Naive B cell (primary cell): ENCODE data around the gene ALDH16A1. TPM values are rescaled to one million over a fixed set of nuclear protein-coding genes. Genes with fewer than 3 reads are reported as not detected.

Experiments
- ATAC-seq, 2 donors: fragments of 150-1000 bp; cut with Tn5 transposase; 2 replicates each; pipeline ENCODE4 v1.10.0; 2021; ENCODE audit warnings: low read depth in 2 of 2, mild to moderate bottlenecking in 2 of 2, moderate library complexity in 2 of 2
- DNase-seq: peaks from one replicate; pipeline ENCODE4 v3.0.0; 2022
- H3K27ac Mint-ChIP-seq, 6 donors: one replicate each; pipeline ENCODE4 v1.8.0; 2020 to 2022; ENCODE audit warnings: mild to moderate bottlenecking in 6 of 6, mixed read lengths in 6 of 6, moderate library complexity in 5 of 6, inconsistent platforms in 2 of 6
- H3K27me3 Mint-ChIP-seq, 3 donors: one replicate each; pipeline ENCODE4 v1.8.0; 2021 to 2022; ENCODE audit warnings: mixed read lengths in 3 of 3, mild to moderate bottlenecking in 1 of 3
- H3K36me3 Mint-ChIP-seq, 2 donors: one replicate each; pipeline ENCODE4 v1.8.0; 2020 to 2022; ENCODE audit warnings: mixed read lengths in 2 of 2, inconsistent platforms in 1 of 2, mild to moderate bottlenecking in 1 of 2
- H3K4me1 Mint-ChIP-seq, 3 donors: one replicate each; pipeline ENCODE4 v1.8.0; 2020 to 2022; ENCODE audit warnings: mixed read lengths in 3 of 3, inconsistent platforms in 1 of 3, mild to moderate bottlenecking in 1 of 3, moderate library complexity in 1 of 3
- H3K4me3 Mint-ChIP-seq, 8 donors: one replicate each; pipeline ENCODE4 v1.8.0; 2020 to 2022; ENCODE audit warnings: mild to moderate bottlenecking in 8 of 8, mixed read lengths in 8 of 8, moderate library complexity in 8 of 8, inconsistent platforms in 2 of 8
- H3K9me3 Mint-ChIP-seq, 7 donors: one replicate each; pipeline ENCODE4 v1.8.0; 2020 to 2022; ENCODE audit warnings: mixed read lengths in 7 of 7, mild to moderate bottlenecking in 5 of 7, inconsistent platforms in 2 of 7, moderate library complexity in 1 of 7
- polyA plus RNA-seq, 6 donors: library from polyadenylated mRNA; unstranded; fragments of 300-500 nt; fragmentation: Illumina TruSeq; gene quantifications; one replicate each; pipeline ENCODE4 v1.2.3, GENCODE V29; 2021; ENCODE audit warnings: low read depth in 6 of 6

Gene ALDH16A1
- polyA plus RNA-seq, 6 donors from 2014 or later = 54.2 to 103 (median 74.6) TPM

DNA sequence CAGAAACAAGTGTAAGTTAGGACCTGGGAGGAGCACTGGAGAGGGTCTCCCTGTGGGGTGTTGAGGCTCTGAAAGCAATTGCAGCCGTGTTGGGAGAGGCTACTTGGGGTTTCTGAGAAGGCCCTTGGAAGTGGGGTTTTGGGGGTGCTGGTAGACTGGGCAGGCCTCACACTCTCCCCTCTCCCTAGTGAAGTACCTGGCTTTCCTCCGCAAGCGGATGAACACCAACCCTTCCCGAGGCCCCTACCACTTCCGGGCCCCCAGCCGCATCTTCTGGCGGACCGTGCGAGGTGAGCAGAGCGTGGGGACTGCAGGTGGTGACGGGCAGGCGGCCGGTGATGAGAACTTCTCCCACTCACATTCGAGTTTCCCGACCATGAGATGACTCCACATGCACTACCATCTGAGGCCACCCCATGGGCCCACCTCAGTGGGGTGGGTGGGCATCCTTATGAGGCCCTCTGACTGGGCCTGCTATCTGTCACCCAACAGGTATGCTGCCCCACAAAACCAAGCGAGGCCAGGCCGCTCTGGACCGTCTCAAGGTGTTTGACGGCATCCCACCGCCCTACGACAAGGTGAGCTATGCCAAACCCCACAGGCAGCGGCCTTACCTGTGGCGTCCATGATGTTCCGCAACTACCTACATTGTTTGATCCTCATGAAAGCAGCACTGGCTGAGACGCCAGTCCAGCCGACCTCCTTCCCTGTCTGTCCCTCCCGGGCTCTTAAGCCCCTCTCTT is 37.4 kb downstream of the ALDH16A1 start:
- Mint-ChIP-seq H3K9me3 (no peaks in the 10 kb centered on the region), H3K4me1 (peaks cover 16 to 57% (median 37%) of the 10 kb centered on the region in 3 donors), H3K36me3 (peaks cover 12 to 16% of the 10 kb centered on the region in 2 donors), H3K27me3 (no peaks in the 10 kb centered on the region), H3K27ac (peak overlapping the region in 2 of 6 donors; percentile 72 to 95), H3K4me3 (peak overlapping the region in 7 of 8 donors; percentile 26 to 99 (median 96))
- no peak for DNase-seq
- no peak for ATAC-seq

DNA sequence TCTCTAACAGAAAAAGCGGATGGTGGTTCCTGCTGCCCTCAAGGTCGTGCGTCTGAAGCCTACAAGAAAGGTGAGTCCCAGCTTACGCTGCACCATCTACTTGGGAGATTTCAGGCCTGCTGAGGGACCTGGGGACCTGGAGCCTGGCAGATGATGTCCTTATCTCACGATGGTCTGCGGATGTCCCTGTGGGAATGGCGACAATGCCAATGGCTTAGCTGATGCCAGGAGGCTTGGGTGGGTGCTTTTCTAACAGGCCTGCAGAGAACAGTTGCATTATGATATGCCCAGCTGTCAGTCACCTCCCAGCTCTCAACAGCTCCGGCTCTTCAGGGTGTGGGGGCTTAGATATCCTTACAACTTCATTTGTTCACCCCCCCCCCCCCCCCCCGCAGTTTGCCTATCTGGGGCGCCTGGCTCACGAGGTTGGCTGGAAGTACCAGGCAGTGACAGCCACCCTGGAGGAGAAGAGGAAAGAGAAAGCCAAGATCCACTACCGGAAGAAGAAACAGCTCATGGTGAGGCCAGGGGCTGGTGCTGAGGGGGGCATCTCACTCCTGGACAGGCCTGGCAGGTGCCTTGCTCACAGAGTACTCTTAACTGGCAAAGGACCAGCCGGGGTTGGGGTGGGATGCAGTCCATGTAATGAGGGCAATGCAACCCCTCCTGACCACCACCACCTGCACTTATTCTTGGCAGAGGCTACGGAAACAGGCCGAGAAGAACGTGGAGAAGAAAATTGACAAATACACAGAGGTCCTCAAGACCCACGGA is 38.2 kb downstream of the ALDH16A1 start:
- ATAC-seq = no peak
- Mint-ChIP-seq H3K27ac (peak overlapping the region in 4 of 6 donors; percentile 42 to 95 (median 56)), H3K4me1 (peaks cover 20 to 57% (median 38%) of the 10 kb centered on the region in 3 donors), H3K27me3 (no peaks in the 10 kb centered on the region), H3K36me3 (peaks cover 12 to 16% of the 10 kb centered on the region in 2 donors), H3K9me3 (no peaks in the 10 kb centered on the region), H3K4me3 (peak overlapping the region in 4 of 8 donors; percentile 26 to 97 (median 64))
- no peak for DNase-seq

DNA sequence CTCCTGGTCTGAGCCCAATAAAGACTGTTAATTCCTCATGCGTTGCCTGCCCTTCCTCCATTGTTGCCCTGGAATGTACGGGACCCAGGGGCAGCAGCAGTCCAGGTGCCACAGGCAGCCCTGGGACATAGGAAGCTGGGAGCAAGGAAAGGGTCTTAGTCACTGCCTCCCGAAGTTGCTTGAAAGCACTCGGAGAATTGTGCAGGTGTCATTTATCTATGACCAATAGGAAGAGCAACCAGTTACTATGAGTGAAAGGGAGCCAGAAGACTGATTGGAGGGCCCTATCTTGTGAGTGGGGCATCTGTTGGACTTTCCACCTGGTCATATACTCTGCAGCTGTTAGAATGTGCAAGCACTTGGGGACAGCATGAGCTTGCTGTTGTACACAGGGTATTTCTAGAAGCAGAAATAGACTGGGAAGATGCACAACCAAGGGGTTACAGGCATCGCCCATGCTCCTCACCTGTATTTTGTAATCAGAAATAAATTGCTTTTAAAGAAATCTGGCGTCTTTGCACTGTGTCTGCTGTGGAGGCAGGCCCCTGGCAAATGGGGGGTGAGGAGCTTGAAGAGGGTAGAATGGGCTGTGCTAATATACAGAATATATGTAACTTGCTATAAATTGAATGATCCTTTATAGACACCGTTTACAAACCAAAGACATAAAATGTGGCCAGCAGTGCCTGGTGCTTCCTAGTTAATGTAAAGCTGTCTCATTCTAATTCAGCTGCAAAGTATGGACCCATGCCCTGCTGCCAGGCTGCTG is 39.0 kb downstream of the ALDH16A1 start:
- DNase-seq = no peak
- peak overlapping the region in 5 of 8 donors; percentile 6 to 79 (median 38) for H3K4me3 Mint-ChIP-seq
- ATAC-seq = no peak
- H3K4me1 Mint-ChIP-seq = peaks cover 20 to 58% (median 45%) of the 10 kb centered on the region in 3 donors
- H3K27ac Mint-ChIP-seq = peak overlapping the region in 5 of 6 donors; percentile 42 to 85 (median 80)
- H3K27me3 Mint-ChIP-seq = no peaks in the 10 kb centered on the region
- H3K36me3 Mint-ChIP-seq = peaks cover 12 to 16% of the 10 kb centered on the region in 2 donors
- no peaks in the 10 kb centered on the region for H3K9me3 Mint-ChIP-seq

DNA sequence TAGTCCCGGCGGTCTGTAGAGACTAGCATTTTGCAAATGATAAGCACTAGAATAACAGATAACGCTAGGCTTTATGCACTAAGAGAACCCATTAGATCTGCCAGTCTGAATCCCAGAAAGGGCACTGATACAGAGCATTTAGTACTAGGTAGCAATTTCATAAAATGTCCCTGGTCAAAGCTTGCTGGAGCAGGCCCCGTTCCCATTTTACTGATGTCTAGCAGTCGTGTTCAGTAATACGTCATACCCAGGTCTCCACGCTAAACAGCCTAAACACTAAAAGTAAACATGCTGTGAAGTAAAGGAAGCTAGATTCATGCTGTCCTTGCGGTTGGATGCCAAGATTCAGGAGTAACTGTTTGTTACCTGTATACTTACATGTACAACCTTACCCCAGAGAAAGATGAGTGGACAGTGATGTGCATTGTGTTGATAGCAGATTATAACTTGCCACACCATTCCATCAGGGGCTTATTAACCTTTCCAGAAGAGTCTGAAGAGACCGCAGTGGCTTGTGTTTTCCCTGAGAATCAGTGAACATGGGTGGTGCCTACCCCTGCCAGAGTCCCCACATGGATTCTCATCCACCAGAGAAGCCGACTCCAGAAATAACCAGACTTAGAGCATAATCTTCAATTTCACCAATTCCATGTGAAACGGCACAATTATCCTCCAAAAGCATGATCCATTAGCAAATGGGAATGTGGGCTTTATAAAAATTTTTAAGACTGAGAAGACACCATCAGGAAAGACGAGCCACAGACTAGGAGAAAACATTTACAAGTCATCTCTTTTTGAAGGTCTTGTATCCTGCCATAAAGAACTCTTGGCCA is 39.8 kb downstream of the ALDH16A1 start:
- H3K9me3 Mint-ChIP-seq = no peaks in the 10 kb centered on the region
- ATAC-seq = no peak
- peak overlapping the region in 5 of 8 donors; percentile 6 to 79 (median 53) for H3K4me3 Mint-ChIP-seq
- peaks cover 11 to 15% of the 10 kb centered on the region in 2 donors for H3K36me3 Mint-ChIP-seq
- DNase-seq = no peak
- H3K27ac Mint-ChIP-seq = peak overlapping the region; percentile 66 to 89 (median 82)
- no peaks in the 10 kb centered on the region for H3K27me3 Mint-ChIP-seq
- peaks cover 20 to 63% (median 44%) of the 10 kb centered on the region in 3 donors for H3K4me1 Mint-ChIP-seq

DNA sequence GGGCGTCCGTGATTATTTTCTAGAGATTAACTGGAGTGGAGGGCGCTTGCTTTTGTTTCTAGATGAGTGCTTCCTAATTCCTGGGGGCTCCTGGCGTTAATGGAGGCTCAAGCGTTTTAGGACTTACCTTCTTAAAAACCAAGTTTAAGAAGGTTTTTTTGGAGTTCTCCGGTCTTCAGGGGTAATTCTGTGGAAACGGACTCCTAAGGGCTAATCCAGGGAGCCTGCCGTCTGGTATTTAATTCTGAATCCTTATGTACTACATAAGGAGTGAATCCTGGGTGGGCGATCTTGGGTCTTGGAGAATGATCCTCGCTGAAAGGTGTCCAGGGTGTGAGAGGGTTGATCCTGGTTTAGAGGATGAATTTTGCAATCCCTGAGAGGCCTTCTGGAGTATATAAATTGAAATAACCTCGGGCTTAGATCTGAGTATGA is 43.6 kb downstream of the ALDH16A1 start:
- peak overlapping the region; percentile 94 to 100 (median 98) for H3K4me3 Mint-ChIP-seq
- peaks cover 0 to 2% (median 0%) of the 10 kb centered on the region in 7 donors for H3K9me3 Mint-ChIP-seq
- no peaks in the 10 kb centered on the region for H3K27me3 Mint-ChIP-seq
- DNase-seq (no peak), ATAC-seq (no peak)
- H3K4me1 Mint-ChIP-seq = peaks cover 35 to 64% (median 40%) of the 10 kb centered on the region in 3 donors
- peak overlapping the region; percentile 99 to 100 (median 99) for H3K27ac Mint-ChIP-seq
- peaks cover 7 to 17% of the 10 kb centered on the region in 2 donors for H3K36me3 Mint-ChIP-seq

DNA sequence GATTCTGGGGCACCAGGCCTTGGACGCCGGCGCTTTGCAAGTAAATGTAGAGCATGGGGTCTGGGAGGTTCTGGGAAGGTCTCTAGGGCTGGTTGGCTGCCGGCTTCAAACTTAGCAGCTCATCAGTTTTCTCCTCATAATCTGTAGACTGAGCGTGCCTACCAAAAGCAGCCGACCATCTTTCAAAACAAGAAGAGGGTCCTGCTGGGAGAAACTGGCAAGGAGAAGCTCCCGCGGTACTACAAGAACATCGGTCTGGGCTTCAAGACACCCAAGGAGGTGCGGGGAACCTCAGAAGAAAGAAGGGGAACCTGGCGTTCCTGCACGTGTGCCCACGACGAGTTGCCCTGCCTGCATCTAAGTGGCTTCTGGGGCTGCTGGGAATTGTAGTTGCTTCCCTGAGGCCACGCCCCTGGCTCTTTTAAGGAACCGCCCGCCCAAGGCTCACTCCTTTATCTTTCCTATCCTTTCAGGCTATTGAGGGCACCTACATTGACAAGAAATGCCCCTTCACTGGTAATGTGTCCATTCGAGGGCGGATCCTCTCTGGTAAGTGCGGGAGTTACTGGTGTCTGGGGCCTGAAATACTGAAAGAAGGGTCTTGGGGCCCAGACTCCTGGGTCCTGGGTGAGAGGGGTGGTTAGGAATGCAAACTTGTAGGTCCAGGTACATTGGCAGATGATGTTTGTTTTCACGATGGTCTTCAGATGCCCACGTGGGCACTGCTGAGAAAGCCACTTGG is 44.2 kb downstream of the ALDH16A1 start:
- ATAC-seq (peak; percentile 18), DNase-seq (peak; percentile 78)
- Mint-ChIP-seq H3K4me1 (peaks cover 40 to 66% (median 45%) of the 10 kb centered on the region in 3 donors), H3K27ac (peak overlapping the region; percentile 99 to 100 (median 99)), H3K9me3 (peaks cover 0 to 2% (median 0%) of the 10 kb centered on the region in 7 donors), H3K27me3 (no peaks in the 10 kb centered on the region), H3K36me3 (peaks cover 7 to 17% of the 10 kb centered on the region in 2 donors), H3K4me3 (peak overlapping the region; percentile 94 to 100 (median 98))

DNA sequence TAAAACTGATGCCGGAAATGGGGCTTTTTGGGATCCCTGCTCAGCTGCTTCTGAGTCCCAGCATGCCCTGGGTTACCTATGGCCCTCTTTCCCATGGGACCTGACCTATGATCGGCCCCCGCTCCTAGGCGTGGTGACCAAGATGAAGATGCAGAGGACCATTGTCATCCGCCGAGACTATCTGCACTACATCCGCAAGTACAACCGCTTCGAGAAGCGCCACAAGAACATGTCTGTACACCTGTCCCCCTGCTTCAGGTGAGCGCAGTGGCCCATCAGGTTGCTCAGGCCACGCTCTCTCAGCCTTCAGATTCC is 44.7 kb downstream of the ALDH16A1 start:
- Mint-ChIP-seq H3K4me3 (peak overlapping the region; percentile 94 to 100 (median 98)), H3K27me3 (no peaks in the 10 kb centered on the region), H3K27ac (peak overlapping the region in 5 of 6 donors; percentile 99 to 100 (median 99)), H3K4me1 (peaks cover 43 to 67% (median 47%) of the 10 kb centered on the region in 3 donors), H3K9me3 (peaks cover 0 to 2% (median 0%) of the 10 kb centered on the region in 7 donors), H3K36me3 (peaks cover 3 to 12% of the 10 kb centered on the region in 2 donors)
- DNase-seq = no peak
- ATAC-seq = no peak

DNA sequence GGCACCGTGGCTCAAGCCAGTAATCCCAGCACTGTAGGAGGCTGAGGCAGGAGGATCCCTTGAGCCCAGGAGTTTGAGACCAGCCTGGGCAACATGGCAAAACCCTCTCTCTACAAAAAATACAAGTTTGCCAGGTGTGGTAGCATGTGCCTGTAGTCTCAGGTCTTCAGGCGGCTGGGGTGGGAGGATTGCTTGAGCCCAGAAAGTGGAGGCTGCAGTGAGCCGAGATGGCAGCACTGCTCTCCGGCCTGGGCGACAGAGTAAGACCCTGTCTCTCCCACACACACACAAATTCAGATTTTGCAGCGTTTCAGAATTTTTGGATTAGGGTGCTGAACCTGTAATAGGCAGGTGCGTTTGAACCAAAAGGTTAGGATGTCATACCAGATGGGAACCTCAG is 45.5 kb downstream of the ALDH16A1 start:
- Mint-ChIP-seq H3K27me3 (no peaks in the 10 kb centered on the region), H3K4me1 (peaks cover 43 to 71% (median 52%) of the 10 kb centered on the region in 3 donors), H3K27ac (peak overlapping the region; percentile 59 to 100 (median 99)), H3K4me3 (peak overlapping the region; percentile 94 to 100 (median 98)), H3K36me3 (peaks cover 0 to 9% of the 10 kb centered on the region in 2 donors), H3K9me3 (peaks cover 0 to 2% (median 0%) of the 10 kb centered on the region in 7 donors)
- ATAC-seq (no peak), DNase-seq (no peak)

DNA sequence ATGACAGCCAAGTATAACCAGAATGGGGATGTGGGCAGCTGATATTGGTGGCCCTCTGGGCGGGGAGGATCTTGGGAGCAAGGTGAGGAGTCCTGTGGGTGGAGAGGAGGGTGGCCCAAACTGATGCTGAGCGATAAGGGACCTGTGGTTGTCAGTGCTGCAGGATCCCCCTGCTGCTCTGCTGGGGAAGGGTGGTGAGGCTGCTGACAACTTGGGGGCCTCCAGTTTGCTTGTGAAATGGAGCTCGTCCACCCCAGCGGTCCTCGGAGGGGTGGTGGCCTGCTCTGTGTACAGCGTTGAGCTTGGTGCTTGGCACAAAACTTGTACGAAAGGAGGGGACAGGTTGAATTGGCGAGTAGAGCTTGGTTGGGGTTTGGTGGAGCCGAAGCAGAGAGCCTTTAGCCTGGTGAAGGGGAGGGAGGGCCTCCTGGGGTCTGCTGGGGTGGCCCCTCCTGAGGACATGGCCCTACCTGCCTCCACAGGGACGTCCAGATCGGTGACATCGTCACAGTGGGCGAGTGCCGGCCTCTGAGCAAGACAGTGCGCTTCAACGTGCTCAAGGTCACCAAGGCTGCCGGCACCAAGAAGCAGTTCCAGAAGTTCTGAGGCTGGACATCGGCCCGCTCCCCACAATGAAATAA is 46.1 kb downstream of the ALDH16A1 start:
- Mint-ChIP-seq H3K36me3 (peaks cover 0 to 9% of the 10 kb centered on the region in 2 donors), H3K9me3 (peaks cover 0 to 2% (median 0%) of the 10 kb centered on the region in 7 donors), H3K27me3 (no peaks in the 10 kb centered on the region), H3K4me1 (peaks cover 43 to 72% (median 52%) of the 10 kb centered on the region in 3 donors), H3K4me3 (peak overlapping the region; percentile 94 to 100 (median 98)), H3K27ac (peak overlapping the region; percentile 77 to 100 (median 98))
- no peak for DNase-seq
- ATAC-seq = no peak

DNA sequence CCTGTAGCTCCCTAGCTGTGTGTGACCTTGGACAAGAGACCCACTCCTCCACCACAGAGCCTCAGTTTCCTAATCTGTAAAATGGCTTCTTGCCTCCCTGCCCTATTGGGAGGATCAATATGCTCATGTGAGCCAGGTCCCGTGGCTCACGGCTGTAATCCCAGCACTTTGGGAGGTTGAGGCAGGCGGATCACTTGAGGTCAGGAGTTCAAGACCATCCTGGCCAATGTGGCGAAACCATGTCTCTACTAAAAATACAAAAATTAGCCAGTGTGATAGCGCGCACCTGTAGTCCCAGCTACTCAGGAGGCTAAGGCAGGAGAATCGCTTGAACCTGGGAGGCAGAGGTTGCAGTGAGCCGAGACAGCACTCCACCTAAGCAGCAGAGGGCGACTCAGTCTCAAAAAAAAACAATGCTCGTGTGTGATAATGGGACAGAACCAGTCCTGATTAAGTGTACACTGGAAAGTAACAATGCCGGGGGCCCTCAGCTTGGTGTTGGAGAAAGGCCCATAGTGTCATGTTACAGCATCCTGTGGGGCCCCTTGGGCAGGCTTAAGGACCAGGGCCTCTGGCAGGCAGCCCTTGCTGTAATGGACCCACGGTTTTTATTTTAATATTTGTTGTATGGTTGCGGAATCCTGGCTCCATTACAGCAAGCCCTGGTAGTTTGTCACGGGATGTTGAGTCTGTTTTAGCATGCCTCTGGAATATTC is 50.0 kb downstream of the ALDH16A1 start:
- H3K9me3 Mint-ChIP-seq = peaks cover 0 to 2% (median 0%) of the 10 kb centered on the region in 7 donors
- no peaks in the 10 kb centered on the region for H3K27me3 Mint-ChIP-seq
- peaks cover 36 to 53% (median 43%) of the 10 kb centered on the region in 3 donors for H3K4me1 Mint-ChIP-seq
- peak overlapping the region in 2 of 8 donors; percentile 41 to 47 for H3K4me3 Mint-ChIP-seq
- peak overlapping the region; percentile 99 to 100 (median 100) for H3K27ac Mint-ChIP-seq
- DNase-seq (peak; percentile 54), ATAC-seq (no peak)
- H3K36me3 Mint-ChIP-seq = peaks cover 0 to 4% of the 10 kb centered on the region in 2 donors

DNA sequence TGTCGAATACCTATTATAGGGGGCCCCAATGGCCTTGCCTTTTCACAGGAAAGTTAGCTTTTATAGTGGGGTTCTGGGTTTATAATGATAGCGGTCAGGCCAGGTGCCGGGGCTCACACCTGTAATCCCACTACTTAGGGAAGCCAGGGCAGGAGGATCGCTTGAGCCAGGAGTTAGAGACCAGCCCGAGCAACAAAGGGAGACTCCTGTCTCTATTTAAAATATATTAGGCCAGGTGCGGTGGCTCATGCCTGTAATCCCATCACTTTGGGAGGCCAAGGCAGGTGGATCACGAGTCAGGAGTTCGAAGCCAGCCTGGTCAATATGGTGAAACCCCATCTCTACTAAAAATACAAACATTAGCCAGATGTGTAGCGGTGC is 50.5 kb downstream of the ALDH16A1 start:
- Mint-ChIP-seq H3K4me1 (peaks cover 39 to 48% (median 41%) of the 10 kb centered on the region in 3 donors), H3K9me3 (peaks cover 0 to 2% (median 0%) of the 10 kb centered on the region in 7 donors)

More for the DNA sequence above, 50.5 kb downstream of the ALDH16A1 start:
- Mint-ChIP-seq H3K36me3 (peaks cover 0 to 4% of the 10 kb centered on the region in 2 donors), H3K27ac (peak overlapping the region; percentile 82 to 100 (median 99)), H3K4me3 (no peak overlapping the region), H3K27me3 (no peaks in the 10 kb centered on the region)
- ATAC-seq = no peak
- DNase-seq = no peak
